Colonic mucosa (tissue), 4 donors: Measurements from ENCODE around the gene CCDC102B. TPM values are rescaled to one million over a fixed set of nuclear protein-coding genes. Genes with fewer than 3 reads are reported as not detected.
"Not testable (repeated sequence)": the region's sequence is repeated elsewhere in the genome, so short reads cannot be mapped to it uniquely, and the experiment has no call there.

ENCODE experiments used
- DNase-seq: peaks from one replicate; pipeline ENCODE4 v3.0.0-alpha.2; 2020
- H3K27ac ChIP-seq: fragments of 200-600 bp; one replicate; pipeline ENCODE4 v1.8.0; 2021
- H3K27me3 ChIP-seq: fragments of 200-600 bp; one replicate; pipeline ENCODE4 v1.8.0; 2021
- H3K36me3 ChIP-seq: fragments of 200-600 bp; one replicate; pipeline ENCODE4 v1.8.0; 2021
- H3K4me1 ChIP-seq: fragments of 200-600 bp; one replicate; pipeline ENCODE4 v1.8.0; 2021; ENCODE audit warnings: mild to moderate bottlenecking
- H3K4me3 ChIP-seq: fragments of 200-600 bp; one replicate; pipeline ENCODE4 v1.8.0; 2021
- H3K9ac ChIP-seq, 2 donors: one replicate each; pipeline ENCODE4 v1.7.0; 2013; ENCODE audit warnings: control low read depth in 2 of 2, low read depth in 2 of 2, low read length in 2 of 2
- H3K9me3 ChIP-seq: fragments of 200-600 bp; one replicate; pipeline ENCODE4 v1.8.0; 2021
- CTCF ChIP-seq: fragments of 200-600 bp; IDR thresholded peaks from one replicate; pipeline ENCODE4 v1.8.0; 2022; ENCODE audit warnings: antibody characterized with exemption, mild to moderate bottlenecking
- intact Hi-C: fragments of 100-400 bp; cut with DNase I; formaldehyde crosslinking; loops from one replicate; pipeline ENCODE4 v1.14.1; 2022
- total RNA-seq, 2 donors: library from RNA; stranded (reverse); fragmentation: NEBNext Ultra II Directional in 1 of 2; extraction: Animal tissue kit (Norgen Biotek cat#: 25700) in 1 of 2; gene quantifications; one replicate each; pipeline ENCODE4 v1.2.1, GENCODE V29; 2021
- donor health status: healthy.
- donor health status: DM: no; HTN: no; CAD: no.
- donor health status: DM: no; HTN: no; CAD: no.

Gene CCDC102B
- total RNA-seq, 2 donors from 2014 or later: 1.7 to 3.3 TPM

- intact Hi-C loops: no loop called here
- H3K36me3 ChIP-seq: no peaks in the 10 kb centered on the region
- H3K9ac ChIP-seq: no peak overlapping the region
- no peaks in the 10 kb centered on the region for H3K4me1 ChIP-seq
- H3K27ac ChIP-seq: no peak overlapping the region
- H3K9me3 ChIP-seq: peaks cover 4% of the 10 kb centered on the region
- DNase-seq: no peak
- H3K4me3 ChIP-seq: no peak overlapping the region
- no peak for TF ChIP-seq CTCF
- no peaks in the 10 kb centered on the region for H3K27me3 ChIP-seq
These were observed 14.4 kb upstream of the CCDC102B start for GRCh38 chr18:68783506-68783905.

- H3K4me1 ChIP-seq: no peaks in the 10 kb centered on the region
- H3K36me3 ChIP-seq: no peaks in the 10 kb centered on the region
- DNase-seq: no peak
- no peak overlapping the region for H3K4me3 ChIP-seq
- H3K9ac ChIP-seq: no peak overlapping the region
- no peak overlapping the region for H3K27ac ChIP-seq
- no peak for TF ChIP-seq CTCF
- no peaks in the 10 kb centered on the region for H3K27me3 ChIP-seq
- peaks cover 4% of the 10 kb centered on the region for H3K9me3 ChIP-seq
- intact Hi-C loops: no loop called here
These were observed 13.8 kb upstream of the CCDC102B start for GRCh38 chr18:68784071-68784470.

GRCh38 chr18:68790290-68790689 is 7.6 kb upstream of the CCDC102B start:
- H3K4me3 ChIP-seq, H3K9me3 ChIP-seq, intact Hi-C loops, H3K4me1 ChIP-seq, H3K27me3 ChIP-seq, H3K9ac ChIP-seq, H3K27ac ChIP-seq, H3K36me3 ChIP-seq, DNase-seq: not testable (repeated sequence)

GRCh38 chr18:68791801-68792200 is 6.1 kb upstream of the CCDC102B start:
- H3K4me1 ChIP-seq: no peaks in the 10 kb centered on the region
- intact Hi-C loops: no loop called here
- TF ChIP-seq CTCF: no peak
- no peak for DNase-seq
- H3K27me3 ChIP-seq: no peaks in the 10 kb centered on the region
- no peaks in the 10 kb centered on the region for H3K36me3 ChIP-seq
- H3K9ac ChIP-seq: no peak overlapping the region
- no peak overlapping the region for H3K27ac ChIP-seq
- H3K9me3 ChIP-seq: no peaks in the 10 kb centered on the region
- H3K4me3 ChIP-seq: no peak overlapping the region

GRCh38 chr18:68793951-68794350 is 3.9 kb upstream of the CCDC102B start:
- intact Hi-C loops: no loop called here
- no peak overlapping the region for H3K9ac ChIP-seq
- no peak for DNase-seq
- H3K36me3 ChIP-seq: no peaks in the 10 kb centered on the region
- no peak overlapping the region for H3K27ac ChIP-seq
- H3K4me3 ChIP-seq: no peak overlapping the region
- no peaks in the 10 kb centered on the region for H3K4me1 ChIP-seq
- no peaks in the 10 kb centered on the region for H3K9me3 ChIP-seq
- TF ChIP-seq CTCF: no peak
- H3K27me3 ChIP-seq: no peaks in the 10 kb centered on the region

GRCh38 chr18:68796936-68797690 is 767 bp upstream of the CCDC102B start:
- H3K27me3 ChIP-seq: no peaks in the 10 kb centered on the region
- intact Hi-C loops: no loop called here
- H3K9me3 ChIP-seq: no peaks in the 10 kb centered on the region
- no peaks in the 10 kb centered on the region for H3K36me3 ChIP-seq
- no peaks in the 10 kb centered on the region for H3K4me1 ChIP-seq
- no peak for DNase-seq
- H3K4me3 ChIP-seq: no peak overlapping the region
- no peak overlapping the region for H3K27ac ChIP-seq
- TF ChIP-seq CTCF: no peak
- H3K9ac ChIP-seq: no peak overlapping the region
